ENCODE data around the gene DCDC2C. TPM values are rescaled to one million over a fixed set of nuclear protein-coding genes. Genes with fewer than 3 reads are reported as not detected.
A peak's percentile ranks its signal among the peaks of the same experiment; 100 is the strongest.

The DCDC2C gene
- total RNA-seq, 2 donors from 2014 or later = not detected

- no peaks in the 10 kb centered on the region for H3K27me3 ChIP-seq (ENCODE audit: control insufficient read depth, insufficient read depth, low read length, poor library complexity, severe bottlenecking)
- H3K36me3 ChIP-seq (ENCODE audit: control insufficient read depth, insufficient read depth, low read length) = no peaks in the 10 kb centered on the region
- H3K9ac ChIP-seq (ENCODE audit: extremely low read depth, low read length, poor library complexity, severe bottlenecking) = no peak overlapping the region
- H3K9me3 ChIP-seq (ENCODE audit: control insufficient read depth, low read length) = no peaks in the 10 kb centered on the region
- Mint-ChIP-seq H3K4me1 (no peaks in the 10 kb centered on the region), H3K4me3 (no peak overlapping the region), H3K36me3 (ENCODE audit: low read depth) (no peaks in the 10 kb centered on the region), H3K9me3 (peaks cover 4% of the 10 kb centered on the region), H3K27ac (no peak overlapping the region), H3K27me3 (ENCODE audit: insufficient read depth) (peaks cover 5% of the 10 kb centered on the region)
- no peak for TF ChIP-seq CTCF (conservative IDR thresholded peaks at IDR 0.05)
- no peak overlapping the region for H3K4me3 ChIP-seq (ENCODE audit: low read length)
- DNase-seq = peak; percentile 23
- no peaks in the 10 kb centered on the region for H3K4me1 ChIP-seq (ENCODE audit: control insufficient read depth, insufficient read depth, low read length)
- no peak overlapping the region for H3K27ac ChIP-seq (ENCODE audit: low read depth, low read length)
- 78 to 87% methylated on average over 7 to 14 of the region's 14 CpGs for WGBS, 2 experiments (ENCODE audit: insufficient coverage in 1 of 2, insufficient read length in 1 of 2)
Measured at GRCh38 chr2:3762771-3763447, 59.5 kb downstream of the DCDC2C start.

- Mint-ChIP-seq H3K4me3 (no peak overlapping the region), H3K36me3 (ENCODE audit: low read depth) (no peaks in the 10 kb centered on the region), H3K4me1 (no peaks in the 10 kb centered on the region), H3K27me3 (ENCODE audit: insufficient read depth) (peaks cover 3% of the 10 kb centered on the region), H3K9me3 (peaks cover 4% of the 10 kb centered on the region), H3K27ac (no peak overlapping the region)
- H3K27ac ChIP-seq (ENCODE audit: low read depth, low read length) = no peak overlapping the region
- no peaks in the 10 kb centered on the region for H3K4me1 ChIP-seq (ENCODE audit: control insufficient read depth, insufficient read depth, low read length)
- no peak for TF ChIP-seq CTCF (conservative IDR thresholded peaks at IDR 0.05)
- no peak overlapping the region for H3K4me3 ChIP-seq (ENCODE audit: low read length)
- peak; percentile 24 for DNase-seq
- no peak overlapping the region for H3K9ac ChIP-seq (ENCODE audit: extremely low read depth, low read length, poor library complexity, severe bottlenecking)
- no peaks in the 10 kb centered on the region for H3K9me3 ChIP-seq (ENCODE audit: control insufficient read depth, low read length)
- no peaks in the 10 kb centered on the region for H3K36me3 ChIP-seq (ENCODE audit: control insufficient read depth, insufficient read depth, low read length)
- H3K27me3 ChIP-seq (ENCODE audit: control insufficient read depth, insufficient read depth, low read length, poor library complexity, severe bottlenecking) = no peaks in the 10 kb centered on the region
- 85 to 88% methylated on average over 12 to 14 of the region's 14 CpGs for WGBS, 2 experiments (ENCODE audit: insufficient coverage in 1 of 2, insufficient read length in 1 of 2)
Measured at GRCh38 chr2:3766824-3767223, 63.4 kb downstream of the DCDC2C start.

- no peak overlapping the region for H3K27ac Mint-ChIP-seq
- H3K4me3 Mint-ChIP-seq = no peak overlapping the region
- Histone ChIP-seq H3K36me3 (ENCODE audit: control insufficient read depth, insufficient read depth, low read length) (no peaks in the 10 kb centered on the region), H3K4me3 (ENCODE audit: low read length) (no peak overlapping the region), H3K9me3 (ENCODE audit: control insufficient read depth, low read length) (no peaks in the 10 kb centered on the region), H3K4me1 (ENCODE audit: control insufficient read depth, insufficient read depth, low read length) (no peaks in the 10 kb centered on the region), H3K27ac (ENCODE audit: low read depth, low read length) (no peak overlapping the region), H3K27me3 (ENCODE audit: control insufficient read depth, insufficient read depth, low read length, poor library complexity, severe bottlenecking) (no peaks in the 10 kb centered on the region), H3K9ac (ENCODE audit: extremely low read depth, low read length, poor library complexity, severe bottlenecking) (no peak overlapping the region)
- peaks cover 2% of the 10 kb centered on the region for H3K27me3 Mint-ChIP-seq (ENCODE audit: insufficient read depth)
- no peaks in the 10 kb centered on the region for H3K9me3 Mint-ChIP-seq
- H3K4me1 Mint-ChIP-seq = no peaks in the 10 kb centered on the region
- peak; percentile 20 for DNase-seq
- H3K36me3 Mint-ChIP-seq (ENCODE audit: low read depth) = no peaks in the 10 kb centered on the region
- no peak for TF ChIP-seq CTCF (conservative IDR thresholded peaks at IDR 0.05)
- WGBS, 2 experiments (ENCODE audit: insufficient coverage in 1 of 2, insufficient read length in 1 of 2) = 86 to 91% methylated on average over 20 to 21 of the region's 21 CpGs
Measured at GRCh38 chr2:3768960-3769765, 65.8 kb downstream of the DCDC2C start.
